SW480 (cell line): ENCODE data around the gene XIST.
"Not testable (repeated sequence)": the region's sequence is repeated elsewhere in the genome, so short reads cannot be mapped to it uniquely, and the experiment has no call there.

Experiments used
- DNase-seq: peaks from one replicate; pipeline ENCODE4 v3.0.0-alpha.2; 2016; ENCODE audit warnings: low spot score

The XIST gene

DNA sequence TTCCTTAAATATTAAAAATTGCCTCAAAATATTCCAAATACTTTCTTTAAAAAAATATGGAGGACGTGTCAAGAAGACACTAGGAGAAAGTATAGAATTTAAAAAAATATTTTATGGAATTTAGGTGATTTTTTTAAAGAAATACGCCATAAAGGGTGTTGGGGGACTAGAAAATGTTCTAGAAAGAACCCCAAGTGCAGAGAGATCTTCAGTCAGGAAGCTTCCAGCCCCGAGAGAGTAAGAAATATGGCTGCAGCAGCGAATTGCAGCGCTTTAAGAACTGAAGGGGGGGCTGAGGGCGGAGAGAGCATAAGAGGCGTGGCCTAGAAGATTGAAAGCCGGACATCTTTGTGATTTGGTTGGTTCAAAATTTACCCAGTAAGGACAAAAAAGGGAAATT is at the start of gene XIST:
Gene XIST (minus strand): TSS at position 248 of the 400 bp plus-strand sequence.
- no peak for DNase-seq

GRCh38 chrX:73898315-73898714 is 45.8 kb upstream of the XIST start:
- not testable (repeated sequence) for DNase-seq

- not testable (repeated sequence) for DNase-seq
Measured at GRCh38 chrX:73892515-73893090, 40.1 kb upstream of the XIST start.

DNA sequence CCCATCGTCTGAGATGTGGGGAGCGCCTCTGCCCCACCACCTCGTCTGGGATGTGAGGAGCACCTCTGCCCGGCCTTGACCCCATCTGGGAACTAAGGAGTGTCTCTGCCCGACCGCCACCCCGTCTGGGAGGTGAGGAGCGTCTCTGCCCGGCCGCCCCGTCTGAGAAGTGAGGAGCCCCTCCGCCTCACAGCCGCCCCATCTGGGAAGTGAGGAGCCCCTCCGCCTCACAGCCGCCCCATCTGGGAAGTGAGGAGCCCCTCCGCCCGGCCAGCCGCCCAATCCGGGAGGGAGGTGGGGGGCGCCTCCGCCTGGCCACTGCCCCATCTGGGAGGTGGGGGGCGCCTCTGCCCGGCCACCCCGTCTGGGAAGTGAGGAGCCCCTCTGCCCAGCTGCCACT is 29.7 kb upstream of the XIST start:
- not testable (repeated sequence) for DNase-seq

- DNase-seq, result no peak
Measured at GRCh38 chrX:73877687-73878086, 25.2 kb upstream of the XIST start.

GRCh38 chrX:73876911-73877310 is 24.4 kb upstream of the XIST start:
- DNase-seq, result no peak

DNA sequence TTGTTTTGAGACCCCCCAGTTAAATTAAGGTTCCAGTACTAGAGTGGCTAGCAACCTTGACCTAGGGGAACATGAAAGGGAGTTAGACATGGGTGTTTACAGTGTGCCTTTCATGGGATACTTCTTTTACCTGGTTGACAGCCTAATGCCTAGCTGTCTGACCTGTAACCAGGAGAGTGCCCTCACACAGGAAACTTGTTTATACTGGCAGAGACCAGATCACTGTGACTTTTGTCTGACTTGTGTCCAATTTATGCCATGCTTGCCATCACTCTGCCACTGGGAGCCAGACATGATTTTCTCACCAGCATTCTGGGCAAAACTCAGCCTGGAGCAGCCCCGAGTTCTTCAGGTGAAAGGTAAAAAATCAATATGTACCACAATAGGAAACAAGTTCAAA is 16.4 kb upstream of the XIST start:
- no peak for DNase-seq

DNA sequence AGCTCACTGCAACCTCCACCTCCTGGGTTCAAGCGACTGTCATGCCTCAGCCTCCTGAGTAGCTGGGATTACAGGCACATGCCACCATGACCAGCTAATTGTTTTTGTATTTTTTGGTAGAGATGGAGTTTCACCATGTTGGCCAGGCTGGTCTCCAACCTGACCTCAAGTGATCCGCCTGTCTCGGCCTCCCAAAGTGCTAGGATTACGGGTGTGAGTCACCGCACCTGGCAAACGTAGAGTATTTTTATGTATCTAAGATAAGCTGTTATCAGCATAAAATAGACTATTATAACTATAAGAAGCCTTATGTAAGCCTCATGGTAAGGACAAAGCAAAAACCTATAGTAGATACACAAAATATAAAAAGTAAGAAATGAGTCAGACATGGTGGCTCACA is 14.6 kb upstream of the XIST start:
- no peak for DNase-seq

GRCh38 chrX:73863852-73864251 is 11.3 kb upstream of the XIST start:
- DNase-seq, result no peak

DNA sequence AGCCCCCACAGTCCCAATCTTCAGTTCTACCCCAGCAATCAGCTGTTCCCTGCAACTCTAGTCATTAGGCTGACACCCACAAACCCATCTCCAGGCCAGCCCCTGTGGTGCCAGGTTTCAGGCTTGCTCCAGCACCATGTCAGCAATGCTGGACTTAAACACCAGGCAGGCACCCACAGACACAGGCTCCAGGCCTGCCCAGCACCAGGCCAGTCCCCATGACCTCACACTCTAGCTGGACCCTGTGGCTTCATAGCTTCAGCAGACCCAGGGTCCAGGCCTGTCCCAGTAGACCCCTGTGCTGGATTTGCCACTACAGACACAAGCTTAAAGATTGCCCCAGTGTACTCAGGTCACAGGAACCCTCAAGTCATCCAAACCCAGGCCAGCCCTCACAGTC is 10.8 kb upstream of the XIST start:
- no peak for DNase-seq

- DNase-seq, result no peak
Measured at GRCh38 chrX:73859622-73860021, 7.1 kb upstream of the XIST start.

DNA sequence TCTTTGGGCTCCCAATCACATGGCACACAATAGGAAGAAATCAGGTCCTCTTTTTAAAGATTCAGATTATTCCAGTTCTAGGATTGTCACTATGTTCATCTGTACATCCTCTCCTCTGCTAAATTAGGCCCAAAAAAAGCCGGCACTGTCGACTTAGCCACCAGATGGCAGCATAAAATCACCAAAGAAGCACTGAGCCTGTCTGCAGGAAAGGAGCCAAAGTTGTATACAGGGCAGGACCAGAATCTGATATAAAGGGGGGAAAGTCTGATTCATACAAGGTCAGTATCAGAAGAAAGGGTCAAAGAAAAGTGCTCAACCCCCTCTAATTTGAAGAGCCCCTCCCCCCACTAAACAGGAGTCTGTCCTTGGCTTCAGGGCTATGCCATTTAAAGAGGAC is 3.0 kb upstream of the XIST start:
- DNase-seq, result peak; percentile 49

DNA sequence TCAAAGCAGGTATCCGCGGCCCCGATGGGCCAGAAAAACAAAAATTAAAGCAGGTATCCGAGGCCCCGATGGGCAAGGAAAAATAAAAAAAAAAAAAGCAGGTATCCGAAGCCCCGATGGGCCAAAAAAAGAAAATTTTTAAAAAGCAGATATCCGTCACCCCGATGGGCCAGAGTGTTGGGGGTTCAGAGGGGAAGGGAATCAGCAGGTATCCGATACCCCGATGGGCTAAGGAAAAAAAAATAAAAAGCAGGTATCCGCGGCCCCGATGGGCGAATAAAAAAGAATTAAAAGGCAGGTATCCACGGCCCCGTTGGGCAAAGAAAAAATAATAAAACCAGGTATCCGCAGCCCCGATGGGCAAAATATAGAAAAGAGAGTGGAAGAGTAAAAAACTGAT is 492 bp downstream of the XIST start:
- DNase-seq, result no peak

GRCh38 chrX:73851014-73852009 is 1.2 kb downstream of the XIST start:
- no peak for DNase-seq

DNA sequence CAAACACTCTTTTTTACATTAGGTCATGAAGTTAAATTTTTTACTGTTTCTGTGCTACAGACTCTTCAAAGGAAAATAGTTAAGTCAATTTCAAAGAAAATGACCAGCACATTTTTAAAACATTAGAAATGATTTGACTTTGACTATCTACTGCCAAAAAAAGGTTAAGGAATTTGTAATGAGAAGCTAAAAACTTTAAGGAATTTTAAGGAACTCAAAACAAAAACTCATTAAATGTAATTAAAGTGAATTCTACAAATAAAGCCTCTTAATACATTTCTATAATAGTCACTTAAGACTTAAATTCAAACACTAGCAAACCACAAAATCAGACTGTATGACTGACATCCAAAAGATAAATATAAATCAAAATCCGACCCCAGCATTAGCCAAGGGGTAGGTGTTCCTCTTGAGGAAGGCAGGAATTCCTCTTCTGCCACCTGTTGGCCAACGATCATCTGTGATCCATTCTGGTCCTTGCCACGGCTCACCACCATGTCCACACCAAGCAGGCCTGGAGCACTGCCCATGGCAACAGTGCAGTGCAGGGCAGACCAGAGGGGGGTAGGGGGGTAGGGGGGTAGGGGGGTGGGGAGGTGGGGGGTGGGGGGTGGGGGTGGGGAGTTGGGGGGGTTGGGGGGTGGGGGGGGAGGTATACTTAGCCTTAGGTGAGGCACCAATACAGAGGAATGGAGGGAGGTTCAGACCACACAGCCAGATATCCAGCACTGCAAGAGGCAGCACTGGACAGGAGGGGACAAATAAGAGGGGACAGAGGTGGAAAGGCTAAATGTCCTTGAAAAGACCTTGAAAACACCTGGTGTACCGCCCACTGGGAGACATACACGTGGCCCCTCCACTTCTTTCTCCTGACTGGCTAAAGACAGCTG is 2.1 kb downstream of the XIST start:
- peak; percentile 9 for DNase-seq

GRCh38 chrX:73849073-73849472 is 3.4 kb downstream of the XIST start:
- DNase-seq, result no peak

GRCh38 chrX:73847991-73848390 is 4.5 kb downstream of the XIST start:
- DNase-seq, result no peak

DNA sequence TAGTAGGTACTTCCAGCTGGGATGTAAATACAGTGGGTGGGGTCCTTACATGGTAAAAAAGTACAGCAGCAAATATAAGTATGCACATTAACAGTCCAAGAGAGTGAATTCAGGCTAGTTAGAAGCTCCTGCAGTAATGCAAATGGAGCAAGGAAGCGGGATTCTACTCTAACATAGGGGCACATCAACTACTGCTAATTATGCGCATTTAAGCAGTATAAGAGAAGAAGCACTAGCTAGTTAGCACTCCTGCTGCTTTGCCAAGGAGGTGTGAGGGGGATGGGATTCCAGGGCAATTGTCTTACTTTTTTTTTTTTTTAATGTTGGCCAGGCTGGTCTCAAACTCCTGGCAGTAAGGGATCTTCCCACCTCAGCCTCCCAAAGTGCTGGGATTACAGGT is 5.4 kb downstream of the XIST start:
- DNase-seq, result no peak

DNA sequence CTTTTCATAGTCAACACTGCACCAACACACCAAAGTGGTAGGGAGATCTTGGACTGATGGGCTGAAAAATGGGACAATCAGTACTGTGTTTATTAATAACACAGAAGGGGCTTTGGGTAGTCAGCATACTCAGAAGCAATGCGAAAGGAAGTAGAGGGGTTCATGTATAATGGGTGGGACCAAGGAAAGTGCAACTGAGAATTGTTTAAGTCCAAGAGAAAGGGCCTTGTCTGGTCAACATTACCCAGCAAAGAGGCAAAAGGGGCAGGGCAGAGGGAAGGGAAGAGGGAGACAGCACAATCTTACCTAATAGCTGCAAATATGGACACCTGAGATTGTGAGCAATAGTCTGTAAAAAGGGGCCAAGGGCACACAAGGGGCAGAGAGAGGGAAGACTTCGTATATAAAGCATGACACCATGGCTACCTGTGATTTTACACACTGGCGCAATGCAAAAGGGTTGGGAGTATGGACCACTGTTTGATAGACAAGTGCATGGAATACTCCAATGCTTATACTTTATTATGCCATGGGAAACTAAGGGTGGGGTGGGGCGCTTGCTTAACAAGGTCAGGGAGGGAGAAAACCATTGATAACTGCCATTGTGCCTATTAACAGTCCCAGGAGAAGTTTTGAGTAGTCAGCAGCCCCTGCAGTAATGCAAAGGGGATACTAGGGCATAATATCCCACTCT is 9.8 kb downstream of the XIST start:
- no peak for DNase-seq

DNA sequence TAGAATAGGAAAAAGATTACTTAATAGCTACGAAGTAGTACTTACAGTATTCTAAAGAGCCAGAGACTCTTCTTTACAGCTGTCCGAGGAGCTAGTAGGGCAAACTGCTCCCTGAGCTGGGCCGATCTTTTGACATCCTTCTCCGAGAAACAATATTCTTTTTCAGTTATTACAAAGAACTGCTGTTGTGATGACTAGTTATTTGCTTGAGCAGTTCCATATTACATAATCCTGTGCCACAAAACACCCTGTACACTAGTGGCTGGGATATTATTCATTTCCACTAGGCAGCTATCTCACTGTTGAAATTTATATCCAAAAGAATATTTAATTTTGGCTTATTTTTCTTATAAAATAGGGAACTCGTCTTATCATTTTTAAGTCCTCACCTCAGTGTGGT is 11.2 kb downstream of the XIST start:
- DNase-seq, result no peak

DNA sequence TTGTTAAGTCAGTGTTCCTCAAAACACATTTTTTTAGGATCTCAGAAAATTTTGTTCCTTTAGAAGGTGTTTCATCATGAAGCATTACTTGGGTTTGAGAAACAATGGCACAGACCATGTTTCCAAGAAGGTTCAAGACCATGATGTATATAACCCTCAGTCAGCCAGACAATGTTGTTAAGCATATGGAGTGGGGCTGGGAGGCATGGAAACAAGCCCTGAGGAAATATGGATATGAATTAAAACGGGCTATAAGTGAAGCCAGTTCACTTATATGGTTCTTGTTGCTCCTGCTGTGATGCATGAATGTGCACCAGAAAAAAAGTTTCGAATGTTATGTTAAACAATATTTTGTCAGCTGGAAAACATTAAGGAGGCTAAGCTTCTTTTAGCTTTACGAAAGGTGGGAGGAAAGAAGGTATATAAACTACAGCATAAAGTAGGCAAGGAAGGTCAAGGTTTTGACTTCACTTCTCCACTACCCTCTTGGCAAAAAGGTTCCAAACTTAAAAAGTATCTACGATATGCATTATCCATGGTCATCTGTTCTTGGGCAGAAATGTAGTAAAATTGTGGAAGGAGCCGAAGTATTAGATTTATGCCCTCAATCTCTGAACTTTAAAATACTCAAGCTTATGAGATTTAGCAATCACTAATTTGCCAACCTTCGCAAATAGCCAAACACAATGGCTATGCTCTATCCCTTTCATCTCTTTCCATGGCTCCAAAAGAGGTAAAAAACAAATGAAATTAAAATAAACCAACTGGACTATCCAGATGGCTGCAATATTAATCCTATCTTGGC is 12.2 kb downstream of the XIST start:
- DNase-seq, result no peak
